ENCODE results near the gene MAPRE3. TPM values are rescaled to one million over a fixed set of nuclear protein-coding genes. Genes with fewer than 3 reads are reported as not detected.

MAPRE3 gene
- total and polyA plus RNA-seq, 2 donors (not counting 3 experiments of a cell fraction or from before 2014, with no cell fraction given) = 4.4 to 6.1 TPM

DNA sequence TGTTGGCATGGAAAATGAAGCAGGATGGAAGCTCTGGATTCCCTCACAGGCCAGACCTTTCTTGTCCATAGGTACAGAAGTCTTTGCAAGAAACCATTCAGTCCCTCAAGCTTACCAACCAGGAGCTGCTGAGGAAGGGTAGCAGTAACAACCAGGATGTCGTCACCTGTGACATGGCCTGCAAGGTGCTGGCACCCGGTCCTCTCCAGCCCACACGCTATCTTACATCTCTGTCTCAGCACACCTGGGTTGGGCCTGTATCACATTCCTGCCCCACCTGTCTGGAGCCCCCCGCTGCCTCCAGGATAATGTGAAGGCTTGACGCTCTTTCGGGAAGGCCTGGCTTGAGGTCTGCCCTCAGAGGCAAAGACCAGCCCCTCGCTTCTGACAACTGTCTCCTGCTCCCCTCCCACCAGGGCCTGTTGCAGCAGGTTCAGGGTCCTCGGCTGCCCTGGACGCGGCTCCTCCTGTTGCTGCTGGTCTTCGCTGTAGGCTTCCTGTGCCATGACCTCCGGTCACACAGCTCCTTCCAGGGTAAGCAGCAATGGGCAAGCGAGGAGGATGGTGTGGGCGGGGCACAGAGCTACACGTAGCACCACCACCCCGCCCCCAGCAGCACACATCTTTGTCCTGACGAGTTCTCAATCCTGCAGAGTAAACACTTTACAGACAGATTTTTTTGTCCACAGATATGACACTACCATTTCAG, 68.3 kb downstream of the MAPRE3 start:
- Histone ChIP-seq H3K9me1 (replicated peaks; ENCODE audit: control insufficient read depth, extremely low read depth, insufficient read depth, low read length) (no peaks in the 10 kb centered on the region), H3K36me3 (ENCODE audit: control insufficient read depth in 2 of 2, extremely low read depth in 1 of 2, insufficient read depth in 2 of 2, low read length in 2 of 2) (peaks cover 32 to 69% of the 10 kb centered on the region in 2 experiments), H3K9me3 (replicated peaks; ENCODE audit: control insufficient read depth, insufficient read depth, low read length) (no peaks in the 10 kb centered on the region), H4K20me1 (replicated peaks; ENCODE audit: control insufficient read depth, extremely low read depth, insufficient read depth, low read length) (no peaks in the 10 kb centered on the region), H3K27ac (ENCODE audit: insufficient read depth, low read depth, low read length) (no peak overlapping the region), H3K27me3 (ENCODE audit: control insufficient read depth in 2 of 2, insufficient read depth in 2 of 2, low read length in 2 of 2) (no peaks in the 10 kb centered on the region), H3K79me2 (ENCODE audit: control insufficient read depth, insufficient read depth, low read length) (peaks cover 14% of the 10 kb centered on the region), H2AFZ (ENCODE audit: low read depth, low read length) (no peak overlapping the region), H3K4me1 (ENCODE audit: control insufficient read depth, extremely low read depth, insufficient read depth, low read length) (peaks cover 7% of the 10 kb centered on the region), H3K4me3 (replicated peaks in 1 of 3; ENCODE audit: insufficient read depth in 1 of 3, low read depth in 1 of 3, low read length in 3 of 3) (no peak overlapping the region), H3K4me2 (ENCODE audit: insufficient read depth, low read length) (no peak overlapping the region), H3K9ac (replicated peaks; ENCODE audit: extremely low read depth, insufficient read depth, low read length) (no peak overlapping the region)
- CTCF ChIA-PET = interaction anchor here (0.5 to 7.0 kb wide), 4 partner anchors 12 to 78 kb away, joined by 3 to 30 read pairs (median 4); no protein-coding TSS in a partner anchor
- FAIRE-seq (no peak), DNase-seq (ENCODE audit: low read depth, low spot score) (no peak)
- no TSS peak for BruUV-seq (replicated peaks)
- POLR2A ChIA-PET = no interaction called here
- TF ChIP-seq FOS (IDR thresholded peaks at IDR 0.05; ENCODE audit: borderline replicate concordance, insufficient read depth, low read length) (no peak), MAX (IDR thresholded peaks at IDR 0.05; ENCODE audit: insufficient read depth, insufficient read length) (no peak)
- dilution Hi-C loops (cut with MboI; ENCODE audit: extremely low pct_ligation_motif_present, low sequenced_read_pairs) = no loop called here
- intact Hi-C loops (cut with micrococcal nuclease) = no loop called here

- peaks cover 8% of the 10 kb centered on the region for H3K79me2 ChIP-seq (ENCODE audit: control insufficient read depth, insufficient read depth, low read length)
- DNase-seq (ENCODE audit: low read depth, low spot score) = no peak
- no peak overlapping the region for H3K4me3 ChIP-seq (replicated peaks in 1 of 3; ENCODE audit: insufficient read depth in 1 of 3, low read depth in 1 of 3, low read length in 3 of 3)
- H4K20me1 ChIP-seq (replicated peaks; ENCODE audit: control insufficient read depth, extremely low read depth, insufficient read depth, low read length) = no peaks in the 10 kb centered on the region
- H3K27ac ChIP-seq (ENCODE audit: insufficient read depth, low read depth, low read length) = no peak overlapping the region
- CTCF ChIA-PET = interaction anchor here (1.0 to 1.1 kb wide), 2 partner anchors 11 to 78 kb away, joined by 3 to 4 read pairs; no protein-coding TSS in a partner anchor
- TF ChIP-seq POLR2A (IDR thresholded peaks at IDR 0.05; ENCODE audit: low read depth, low read length) = no peak
- TF ChIP-seq CTCF (IDR thresholded peaks at IDR 0.05; ENCODE audit: extremely low read depth in 1 of 2, insufficient read depth in 1 of 2, low read depth in 1 of 2, low read length in 2 of 2) = no peak
- TF ChIP-seq JUN (IDR thresholded peaks at IDR 0.05; ENCODE audit: borderline replicate concordance, insufficient read depth, insufficient read length, low read depth) = no peak
- no peak for TF ChIP-seq FOS (IDR thresholded peaks at IDR 0.05; ENCODE audit: borderline replicate concordance, insufficient read depth, low read length)
- TF ChIP-seq POLR2AphosphoS5 (IDR thresholded peaks at IDR 0.05; ENCODE audit: insufficient read depth, low read depth, low read length) = no peak
- TF ChIP-seq EZH2 (IDR thresholded peaks at IDR 0.05; ENCODE audit: borderline replicate concordance, low read depth, low read length, severe bottlenecking) = no peak
- TF ChIP-seq GATA2 (IDR thresholded peaks at IDR 0.05; ENCODE audit: insufficient read depth, insufficient read length, low read depth, low read length) = no peak
- TF ChIP-seq MAX (IDR thresholded peaks at IDR 0.05; ENCODE audit: insufficient read depth, insufficient read length) = no peak
- TF ChIP-seq MYC (IDR thresholded peaks at IDR 0.05; ENCODE audit: low read depth, low read length) = no peak
- H3K9ac ChIP-seq (replicated peaks; ENCODE audit: extremely low read depth, insufficient read depth, low read length) = no peak overlapping the region
- H3K27me3 ChIP-seq (ENCODE audit: control insufficient read depth in 2 of 2, insufficient read depth in 2 of 2, low read length in 2 of 2) = no peaks in the 10 kb centered on the region
- no TSS peak for BruUV-seq (replicated peaks)
- no peaks in the 10 kb centered on the region for H3K9me1 ChIP-seq (replicated peaks; ENCODE audit: control insufficient read depth, extremely low read depth, insufficient read depth, low read length)
- FAIRE-seq = no peak
- no peak overlapping the region for H3K4me2 ChIP-seq (ENCODE audit: insufficient read depth, low read length)
- peaks cover 32 to 69% of the 10 kb centered on the region in 2 experiments for H3K36me3 ChIP-seq (ENCODE audit: control insufficient read depth in 2 of 2, extremely low read depth in 1 of 2, insufficient read depth in 2 of 2, low read length in 2 of 2)
- no peak overlapping the region for H2AFZ ChIP-seq (ENCODE audit: low read depth, low read length)
- peaks cover under 1% of the 10 kb centered on the region for H3K4me1 ChIP-seq (ENCODE audit: control insufficient read depth, extremely low read depth, insufficient read depth, low read length)
- no peaks in the 10 kb centered on the region for H3K9me3 ChIP-seq (replicated peaks; ENCODE audit: control insufficient read depth, insufficient read depth, low read length)
- intact Hi-C loops (cut with micrococcal nuclease) (no loop called here), dilution Hi-C loops (cut with MboI; ENCODE audit: extremely low pct_ligation_motif_present, low sequenced_read_pairs) (no loop called here)
- POLR2A ChIA-PET = no interaction called here
These were observed 69.0 kb downstream of the MAPRE3 start for GRCh38 chr2:27039426-27039825.

All from endothelial cell of umbilical vein (primary cell).